HFFc6 (cell line): ENCODE measurements around the gene CHRM5. TPM values are rescaled to one million over a fixed set of nuclear protein-coding genes. Genes with fewer than 3 reads are reported as not detected.

Experiments
- DNase-seq: peaks from one replicate; pipeline ENCODE4 v3.0.0-alpha.2; 2018
- H3K27ac Mint-ChIP-seq: 2 replicates; pipeline ENCODE4 v1.8.0; 2020; ENCODE audit warnings: mild to moderate bottlenecking, mixed read lengths
- H3K27me3 Mint-ChIP-seq: 2 replicates; pipeline ENCODE4 v1.8.0; 2021; ENCODE audit warnings: mild to moderate bottlenecking, moderate library complexity, mixed read lengths; ENCODE audit not compliant: insufficient read depth
- H3K36me3 Mint-ChIP-seq: 2 replicates; pipeline ENCODE4 v1.8.0; 2021; ENCODE audit warnings: low read depth, mixed read lengths
- H3K4me1 Mint-ChIP-seq: 2 replicates; pipeline ENCODE4 v1.8.0; 2020; ENCODE audit warnings: low read depth, mixed read lengths
- H3K4me3 Mint-ChIP-seq: 2 replicates; pipeline ENCODE4 v1.8.0; 2020; ENCODE audit warnings: mild to moderate bottlenecking, moderate library complexity, mixed read lengths
- H3K9me3 Mint-ChIP-seq: 2 replicates; pipeline ENCODE4 v1.8.0; 2020; ENCODE audit warnings: mild to moderate bottlenecking, mixed read lengths
- CTCF ChIP-seq: fragments of 200-600 bp; sonication (generic); IDR thresholded peaks from 2 replicates; pipeline ENCODE4 v1.5.0; 2021; ENCODE audit warnings: antibody characterized with exemption, mild to moderate bottlenecking
- long read RNA-seq: library from polyadenylated mRNA; unstranded; transcript quantifications from one replicate; pipeline ENCODE4 v2.0.0, GENCODE V29; 2019
- total RNA-seq, 6 experiments: library from RNA; stranded (reverse); fragmentation: NEBNext Ultra II Directional; extraction: Animal tissue kit (Norgen Biotek cat#: 25700); gene quantifications; 2 replicates in 1 of 6; 3 replicates in 5 of 6; pipeline ENCODE4 v1.2.3, GENCODE V29; 2021

CHRM5 gene
- under 1 TPM in 1 of 6 experiments, not detected in 5; 0.10 TPM for total RNA-seq
- long read RNA-seq: 0 reads

- H3K27ac Mint-ChIP-seq: no peak within 1 kb of the TSS
Observed at GRCh38 chr15:33968224-33968623, at the start of gene CHRM5. TSS of gene CHRM5 (plus strand) at chr15:33968497. CDS start at chr15:34062718, 94,221 bp downstream.

GRCh38 chr15:33923446-33923845 is 44.9 kb upstream of the CHRM5 start:
- TF ChIP-seq CTCF: no peak
- no peak for DNase-seq

More at GRCh38 chr15:33968224-33968623, at the start of gene CHRM5:
- Mint-ChIP-seq H3K9me3 (no peaks in the 10 kb centered on the region), H3K27me3 (no peaks in the 10 kb centered on the region), H3K4me1 (peaks cover 27% of the 10 kb centered on the region), H3K36me3 (no peaks in the 10 kb centered on the region), H3K4me3 (no peak within 1 kb of the TSS)
- TF ChIP-seq CTCF: no peak
- DNase-seq: no peak

DNA sequence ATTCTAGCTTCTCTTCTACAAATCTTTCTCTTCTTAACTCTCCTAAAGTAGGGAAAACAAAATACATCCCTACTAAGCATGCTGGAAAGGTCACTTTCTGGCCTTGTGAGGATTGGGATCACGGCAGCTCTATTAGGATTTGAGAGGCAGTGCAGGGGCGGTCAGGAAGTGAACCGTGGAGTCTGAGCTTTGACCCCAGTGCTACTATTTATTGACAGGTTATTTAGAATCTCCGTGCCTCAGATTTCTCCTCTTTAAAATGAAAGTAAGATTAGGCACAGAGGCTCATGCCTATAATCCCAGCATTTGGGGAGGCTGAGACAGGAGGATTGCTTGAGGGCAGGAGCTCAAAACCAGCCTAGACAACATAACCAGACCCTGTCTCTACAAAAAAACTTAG is 42.0 kb upstream of the CHRM5 start:
- no peak overlapping the region for H3K27ac Mint-ChIP-seq
- H3K9me3 Mint-ChIP-seq: no peaks in the 10 kb centered on the region
- H3K36me3 Mint-ChIP-seq: no peaks in the 10 kb centered on the region
- no peaks in the 10 kb centered on the region for H3K4me1 Mint-ChIP-seq
- TF ChIP-seq CTCF: no peak
- H3K27me3 Mint-ChIP-seq: no peaks in the 10 kb centered on the region; the same call in 1 of the 2 replicates
- DNase-seq: no peak
- no peak overlapping the region for H3K4me3 Mint-ChIP-seq

More at GRCh38 chr15:33923446-33923845, 44.9 kb upstream of the CHRM5 start:
- Mint-ChIP-seq H3K27ac (no peak overlapping the region), H3K36me3 (no peaks in the 10 kb centered on the region), H3K27me3 (no peaks in the 10 kb centered on the region; the same call in 1 of the 2 replicates), H3K9me3 (no peaks in the 10 kb centered on the region), H3K4me1 (no peaks in the 10 kb centered on the region), H3K4me3 (no peak overlapping the region)

DNA sequence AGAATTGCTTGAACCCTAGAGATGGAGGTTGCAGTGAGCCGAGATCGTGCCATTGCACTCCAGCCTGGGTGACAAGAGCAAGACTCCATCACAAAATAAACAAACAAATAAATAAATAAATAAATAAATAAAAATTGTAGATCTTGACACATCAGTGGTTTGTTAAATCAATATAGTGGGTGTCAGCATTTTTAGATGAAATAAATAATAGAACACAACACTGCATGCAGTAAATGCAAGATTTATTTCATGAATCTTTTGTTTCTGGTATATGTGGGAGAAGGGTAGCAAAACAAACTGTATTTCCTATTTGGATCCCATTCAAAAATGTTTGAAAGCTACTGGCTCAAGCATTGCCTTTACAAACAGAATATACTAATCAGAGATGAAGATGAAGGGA is 35.6 kb upstream of the CHRM5 start:
- H3K9me3 Mint-ChIP-seq: no peaks in the 10 kb centered on the region
- no peak overlapping the region for H3K4me3 Mint-ChIP-seq
- no peaks in the 10 kb centered on the region; the same call in 1 of the 2 replicates for H3K27me3 Mint-ChIP-seq
- TF ChIP-seq CTCF: no peak
- H3K36me3 Mint-ChIP-seq: no peaks in the 10 kb centered on the region
- no peak overlapping the region for H3K27ac Mint-ChIP-seq
- DNase-seq: no peak
- H3K4me1 Mint-ChIP-seq: peaks cover 11% of the 10 kb centered on the region; the same call in 1 of the 2 replicates

DNA sequence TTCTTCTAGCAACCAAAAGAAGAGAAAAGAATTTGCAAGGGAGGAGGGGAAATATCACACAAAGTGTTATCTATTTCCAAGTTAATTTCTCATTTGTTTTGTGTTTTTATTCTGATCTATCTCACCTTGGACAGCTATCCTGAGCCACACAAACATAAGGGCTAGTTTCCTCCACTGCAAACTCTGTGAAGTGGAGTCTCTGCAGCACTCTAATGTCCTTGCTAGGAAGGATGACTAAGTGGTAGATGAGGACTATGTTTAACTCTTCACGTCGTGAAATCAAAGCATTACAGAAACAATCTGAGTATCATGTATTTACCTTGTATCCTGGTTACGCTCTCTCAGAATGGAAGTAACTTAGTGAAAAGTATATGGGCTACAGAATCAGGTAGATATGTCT is 33.9 kb upstream of the CHRM5 start:
- H3K4me1 Mint-ChIP-seq: peaks cover 11% of the 10 kb centered on the region; the same call in 1 of the 2 replicates
- H3K27me3 Mint-ChIP-seq: no peaks in the 10 kb centered on the region
- H3K36me3 Mint-ChIP-seq: no peaks in the 10 kb centered on the region
- no peaks in the 10 kb centered on the region for H3K9me3 Mint-ChIP-seq
- no peak overlapping the region for H3K27ac Mint-ChIP-seq
- DNase-seq: no peak
- no peak for TF ChIP-seq CTCF
- no peak overlapping the region for H3K4me3 Mint-ChIP-seq

DNA sequence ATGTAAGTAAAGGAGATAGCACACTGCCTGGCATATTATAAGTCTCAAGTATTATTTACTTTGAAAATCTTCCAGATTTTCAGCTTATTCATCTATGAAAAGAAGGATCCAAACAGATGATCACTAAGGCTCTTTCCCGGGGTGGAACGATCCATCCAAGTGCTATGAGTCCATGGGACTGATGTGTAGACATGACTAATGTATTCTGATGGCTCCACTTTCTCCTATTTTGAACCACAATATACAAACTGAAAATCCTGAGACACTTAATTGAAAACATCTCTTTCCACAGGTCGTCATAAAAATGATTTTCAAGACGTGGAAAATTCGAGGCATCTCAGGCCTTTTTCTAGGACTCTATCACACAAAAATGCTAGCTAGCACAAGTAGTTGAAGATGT is 33.4 kb upstream of the CHRM5 start:
- no peaks in the 10 kb centered on the region for H3K27me3 Mint-ChIP-seq
- H3K9me3 Mint-ChIP-seq: no peaks in the 10 kb centered on the region
- peaks cover 11% of the 10 kb centered on the region; the same call in 1 of the 2 replicates for H3K4me1 Mint-ChIP-seq
- DNase-seq: no peak
- H3K36me3 Mint-ChIP-seq: no peaks in the 10 kb centered on the region
- no peak overlapping the region for H3K27ac Mint-ChIP-seq
- no peak for TF ChIP-seq CTCF
- no peak overlapping the region for H3K4me3 Mint-ChIP-seq
